ENCODE results near the gene DNAJA2. TPM values are rescaled to one million over a fixed set of nuclear protein-coding genes. Genes with fewer than 3 reads are reported as not detected.

Gene DNAJA2
- total and polyA plus RNA-seq, 2 donors (not counting 3 experiments of a cell fraction or from before 2014, with no cell fraction given) = 6.4 to 61.4 TPM

GRCh38 chr16:46928811-46929210 lies 44.7 kb downstream of the DNAJA2 start:
- H3K9me1 ChIP-seq (replicated peaks; ENCODE audit: control insufficient read depth, extremely low read depth, insufficient read depth, low read length) = no peaks in the 10 kb centered on the region
- H3K36me3 ChIP-seq (ENCODE audit: control insufficient read depth in 2 of 2, extremely low read depth in 1 of 2, insufficient read depth in 2 of 2, low read length in 2 of 2) = peaks cover 0 to 3% of the 10 kb centered on the region in 2 experiments
- DNase-seq (ENCODE audit: low read depth, low spot score) = no peak
- no peaks in the 10 kb centered on the region for H4K20me1 ChIP-seq (replicated peaks; ENCODE audit: control insufficient read depth, extremely low read depth, insufficient read depth, low read length)
- BruUV-seq (replicated peaks) = no TSS peak
- no peak overlapping the region for H3K27ac ChIP-seq (ENCODE audit: insufficient read depth, low read depth, low read length)
- H3K27me3 ChIP-seq (ENCODE audit: control insufficient read depth in 2 of 2, insufficient read depth in 2 of 2, low read length in 2 of 2) = no peaks in the 10 kb centered on the region
- dilution Hi-C loops (cut with MboI; ENCODE audit: extremely low pct_ligation_motif_present, low sequenced_read_pairs) (no loop called here), intact Hi-C loops (cut with micrococcal nuclease) (loop anchor here (1.0 to 2.0 kb wide), 2 partner anchors 20 to 75 kb away; no protein-coding TSS in a partner anchor)
- H3K9ac ChIP-seq (replicated peaks; ENCODE audit: extremely low read depth, insufficient read depth, low read length) = no peak overlapping the region
- FAIRE-seq = no peak
- POLR2A ChIA-PET = no interaction called here
- H3K79me2 ChIP-seq (ENCODE audit: control insufficient read depth, insufficient read depth, low read length) = no peaks in the 10 kb centered on the region
- TF ChIP-seq FOS (IDR thresholded peaks at IDR 0.05; ENCODE audit: borderline replicate concordance, insufficient read depth, low read length) (no peak), POLR2AphosphoS5 (IDR thresholded peaks at IDR 0.05; ENCODE audit: insufficient read depth, low read depth, low read length) (no peak), GATA2 (IDR thresholded peaks at IDR 0.05; ENCODE audit: insufficient read depth, insufficient read length, low read depth, low read length) (no peak), POLR2A (IDR thresholded peaks at IDR 0.05; ENCODE audit: low read depth, low read length) (no peak), MYC (IDR thresholded peaks at IDR 0.05; ENCODE audit: low read depth, low read length) (no peak), MAX (IDR thresholded peaks at IDR 0.05; ENCODE audit: insufficient read depth, insufficient read length) (no peak), EZH2 (IDR thresholded peaks at IDR 0.05; ENCODE audit: borderline replicate concordance, low read depth, low read length, severe bottlenecking) (no peak), CTCF (IDR thresholded peaks at IDR 0.05; ENCODE audit: extremely low read depth in 1 of 2, insufficient read depth in 1 of 2, low read depth in 1 of 2, low read length in 2 of 2) (no peak), JUN (IDR thresholded peaks at IDR 0.05; ENCODE audit: borderline replicate concordance, insufficient read depth, insufficient read length, low read depth) (no peak)
- H3K9me3 ChIP-seq (replicated peaks; ENCODE audit: control insufficient read depth, insufficient read depth, low read length) = no peaks in the 10 kb centered on the region
- H3K4me1 ChIP-seq (ENCODE audit: control insufficient read depth, extremely low read depth, insufficient read depth, low read length) = no peaks in the 10 kb centered on the region
- H2AFZ ChIP-seq (ENCODE audit: low read depth, low read length) = no peak overlapping the region
- CTCF ChIA-PET = interaction anchor here (1.2 to 6.8 kb wide), 3 partner anchors 71 to 79 kb away, joined by 4 to 75 read pairs (median 6); no protein-coding TSS in a partner anchor
- no peak overlapping the region for H3K4me2 ChIP-seq (ENCODE audit: insufficient read depth, low read length)
- no peak overlapping the region for H3K4me3 ChIP-seq (replicated peaks in 1 of 3; ENCODE audit: insufficient read depth in 1 of 3, low read depth in 1 of 3, low read length in 3 of 3)
